ENCODE results near the gene COL15A1.

COL15A1 gene

DNA sequence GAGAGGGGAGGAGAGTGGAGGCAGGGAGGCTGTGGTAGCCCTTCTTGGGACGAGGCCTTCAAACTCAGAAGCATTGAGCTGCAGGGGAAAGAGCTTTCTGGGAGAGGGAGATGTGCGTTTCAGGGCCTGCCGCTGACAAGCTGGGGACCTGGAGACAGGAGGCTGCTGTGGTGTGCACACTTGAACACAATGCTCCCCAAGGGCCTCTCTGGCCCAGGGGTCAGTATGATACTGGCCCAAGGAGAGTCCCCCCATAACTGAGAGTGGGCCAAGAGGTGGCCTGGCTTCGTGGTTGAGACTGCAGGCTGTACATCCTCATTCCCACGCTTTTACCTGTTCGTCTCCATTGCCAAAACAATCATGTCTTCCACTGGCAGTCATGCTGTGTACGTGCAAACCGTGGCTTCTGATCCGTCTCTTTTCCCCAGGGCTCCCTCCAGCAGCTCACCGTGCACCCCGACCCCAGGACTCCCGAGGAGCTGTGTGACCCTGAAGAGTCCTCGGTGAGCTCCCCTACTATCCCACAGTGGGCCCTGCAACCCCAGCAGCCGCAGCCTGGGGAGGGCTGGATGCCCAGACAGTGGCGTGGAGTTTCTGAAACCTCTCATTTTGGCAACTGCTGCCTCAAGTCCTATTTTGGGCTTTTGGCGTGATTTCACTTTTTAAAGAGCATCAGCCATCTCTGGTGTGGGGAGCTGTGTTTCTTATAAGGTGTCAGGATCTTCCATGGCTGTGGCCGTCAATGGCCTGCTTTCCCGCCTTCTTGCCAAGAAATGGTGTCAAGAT is 43.4 kb downstream of the COL15A1 start:
- H3K4me3 ChIP-seq (ENCODE audit: low read depth, low read length): no peak overlapping the region
- no peak for DNase-seq (ENCODE audit: low read depth)
- TF ChIP-seq, protein P1, sequence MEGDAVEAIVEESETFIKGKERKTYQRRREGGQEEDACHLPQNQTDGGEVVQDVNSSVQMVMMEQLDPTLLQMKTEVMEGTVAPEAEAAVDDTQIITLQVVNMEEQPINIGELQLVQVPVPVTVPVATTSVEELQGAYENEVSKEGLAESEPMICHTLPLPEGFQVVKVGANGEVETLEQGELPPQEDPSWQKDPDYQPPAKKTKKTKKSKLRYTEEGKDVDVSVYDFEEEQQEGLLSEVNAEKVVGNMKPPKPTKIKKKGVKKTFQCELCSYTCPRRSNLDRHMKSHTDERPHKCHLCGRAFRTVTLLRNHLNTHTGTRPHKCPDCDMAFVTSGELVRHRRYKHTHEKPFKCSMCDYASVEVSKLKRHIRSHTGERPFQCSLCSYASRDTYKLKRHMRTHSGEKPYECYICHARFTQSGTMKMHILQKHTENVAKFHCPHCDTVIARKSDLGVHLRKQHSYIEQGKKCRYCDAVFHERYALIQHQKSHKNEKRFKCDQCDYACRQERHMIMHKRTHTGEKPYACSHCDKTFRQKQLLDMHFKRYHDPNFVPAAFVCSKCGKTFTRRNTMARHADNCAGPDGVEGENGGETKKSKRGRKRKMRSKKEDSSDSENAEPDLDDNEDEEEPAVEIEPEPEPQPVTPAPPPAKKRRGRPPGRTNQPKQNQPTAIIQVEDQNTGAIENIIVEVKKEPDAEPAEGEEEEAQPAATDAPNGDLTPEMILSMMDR (IDR thresholded peaks at IDR 0.05; ENCODE audit: insufficient read depth, low read depth, low read length, missing control alignments): no peak

DNA sequence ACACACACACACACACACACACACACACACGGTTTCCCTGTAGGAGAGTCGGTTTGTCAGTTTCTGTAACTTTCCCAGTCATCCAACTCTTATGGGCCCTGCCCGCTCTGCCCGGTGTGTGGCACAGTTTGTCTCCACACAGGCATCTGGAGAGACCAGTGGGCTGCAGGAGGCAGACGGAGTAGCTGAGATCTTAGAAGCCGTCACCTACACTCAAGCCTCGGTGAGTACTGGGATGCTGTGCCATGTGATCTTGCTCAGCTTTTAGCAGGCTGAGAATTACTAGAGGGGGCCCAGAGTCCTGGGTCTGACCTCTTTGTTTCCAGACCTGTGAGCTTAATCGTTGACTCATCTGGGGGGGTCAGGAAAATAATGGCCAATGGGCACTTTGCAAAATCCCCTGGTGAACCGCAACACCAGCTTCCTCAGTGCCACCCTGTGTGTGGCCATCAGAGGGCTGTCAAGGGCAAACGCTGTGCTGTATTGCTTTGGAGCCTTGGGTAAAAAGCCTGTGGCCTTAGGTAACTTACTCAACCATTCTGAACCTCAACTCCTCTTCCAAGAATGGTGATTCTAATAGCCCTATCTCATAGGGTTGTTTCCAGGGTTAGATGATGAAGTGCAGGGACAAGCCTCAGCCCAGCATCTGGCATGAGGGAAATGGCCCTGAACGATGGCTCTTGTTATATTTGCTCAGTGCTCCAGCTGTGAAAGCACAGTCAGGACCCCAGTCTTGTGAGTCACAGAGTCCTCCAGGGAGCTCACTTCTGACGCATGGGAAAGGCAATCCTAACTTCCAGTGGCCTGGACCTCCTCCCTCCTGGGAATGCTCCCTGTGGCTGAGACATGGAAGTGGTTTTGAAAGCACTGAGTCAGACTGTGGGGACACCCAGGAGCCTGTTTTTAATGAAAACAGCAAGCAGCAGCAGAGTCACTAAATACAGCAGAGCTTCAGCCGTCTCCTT is 45.6 kb downstream of the COL15A1 start:
- H3K4me3 ChIP-seq (ENCODE audit: low read depth, low read length): no peak overlapping the region
- TF ChIP-seq, protein P1 (IDR thresholded peaks at IDR 0.05; ENCODE audit: insufficient read depth, low read depth, low read length, missing control alignments): peak; percentile 7
- DNase-seq (ENCODE audit: low read depth): peak; percentile 28

DNA sequence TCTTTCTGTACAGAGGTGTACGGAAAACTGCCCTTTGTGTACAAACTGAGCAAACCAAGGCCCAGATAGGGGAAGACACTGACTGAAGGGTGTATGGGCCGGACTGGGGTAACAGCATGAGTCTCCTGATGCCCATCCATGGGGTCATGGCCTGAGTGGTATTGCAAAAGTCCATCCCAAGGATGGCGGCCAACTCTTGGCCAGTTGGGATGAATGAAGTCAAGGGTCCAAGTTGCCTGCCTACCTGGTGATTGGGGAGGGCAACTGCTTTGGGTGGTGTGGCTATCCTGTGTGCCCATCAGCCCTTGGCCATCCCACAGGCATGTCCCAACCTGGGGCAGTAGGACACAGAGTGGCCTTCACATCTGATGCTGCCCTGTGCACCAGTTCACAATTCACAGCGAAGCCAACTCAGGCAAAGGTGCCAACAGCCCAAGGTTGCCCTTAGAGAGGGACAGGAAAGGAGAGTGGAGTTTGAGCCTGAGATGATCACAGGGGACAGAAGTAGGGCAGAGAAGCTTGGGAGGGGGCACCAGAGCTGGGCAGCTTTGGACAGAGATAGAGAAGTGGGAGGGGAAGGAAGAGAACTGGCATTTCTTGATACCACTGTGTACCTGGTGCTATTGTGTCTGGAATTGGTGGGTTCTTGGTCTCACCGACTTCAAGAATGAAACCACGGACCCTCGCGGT is 46.6 kb downstream of the COL15A1 start:
- TF ChIP-seq, protein P1 (IDR thresholded peaks at IDR 0.05; ENCODE audit: insufficient read depth, low read depth, low read length, missing control alignments): no peak
- H3K4me3 ChIP-seq (ENCODE audit: low read depth, low read length): no peak overlapping the region
- no peak for DNase-seq (ENCODE audit: low read depth)

DNA sequence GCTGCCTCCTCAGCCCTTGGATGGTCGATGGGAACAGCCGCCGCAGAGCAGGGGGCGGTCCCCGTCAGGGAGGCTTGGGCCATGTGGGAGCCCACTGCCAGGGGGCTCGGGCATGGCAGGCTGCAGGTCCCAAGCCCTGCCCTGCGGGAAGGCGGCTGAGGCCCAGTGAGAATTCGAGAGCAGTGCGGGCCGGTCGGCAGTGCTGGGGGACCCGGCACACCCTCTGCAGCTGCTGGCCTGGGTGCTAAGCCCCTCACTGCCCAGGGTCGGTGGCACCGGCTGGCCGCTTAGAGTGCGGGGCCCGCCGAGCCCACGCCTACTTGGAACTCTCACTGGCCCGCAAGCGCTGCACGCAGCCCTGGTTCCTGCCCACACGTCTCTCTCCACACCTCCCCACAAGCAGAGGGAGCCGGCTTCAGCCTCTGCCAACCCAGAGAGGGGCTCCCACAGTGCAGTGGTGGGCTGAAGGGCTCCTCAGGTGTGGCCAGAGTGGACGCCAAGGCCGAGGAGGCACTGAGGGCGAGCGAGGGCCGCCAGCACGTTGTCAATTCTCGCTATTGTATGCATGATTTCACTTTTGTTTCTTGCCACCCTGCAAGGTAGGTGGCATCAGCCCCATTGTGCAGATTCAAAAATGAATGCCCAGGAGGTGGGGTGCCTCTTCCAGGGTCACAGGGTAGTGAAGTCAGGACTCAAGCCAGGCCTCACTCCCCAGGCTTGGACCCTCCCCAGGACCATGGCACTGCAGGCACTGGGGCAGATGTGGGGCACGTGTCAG is 48.6 kb downstream of the COL15A1 start:
- no peak for DNase-seq (ENCODE audit: low read depth)
- H3K4me3 ChIP-seq (ENCODE audit: low read depth, low read length): no peak overlapping the region
- TF ChIP-seq, protein P1 (IDR thresholded peaks at IDR 0.05; ENCODE audit: insufficient read depth, low read depth, low read length, missing control alignments): no peak

DNA sequence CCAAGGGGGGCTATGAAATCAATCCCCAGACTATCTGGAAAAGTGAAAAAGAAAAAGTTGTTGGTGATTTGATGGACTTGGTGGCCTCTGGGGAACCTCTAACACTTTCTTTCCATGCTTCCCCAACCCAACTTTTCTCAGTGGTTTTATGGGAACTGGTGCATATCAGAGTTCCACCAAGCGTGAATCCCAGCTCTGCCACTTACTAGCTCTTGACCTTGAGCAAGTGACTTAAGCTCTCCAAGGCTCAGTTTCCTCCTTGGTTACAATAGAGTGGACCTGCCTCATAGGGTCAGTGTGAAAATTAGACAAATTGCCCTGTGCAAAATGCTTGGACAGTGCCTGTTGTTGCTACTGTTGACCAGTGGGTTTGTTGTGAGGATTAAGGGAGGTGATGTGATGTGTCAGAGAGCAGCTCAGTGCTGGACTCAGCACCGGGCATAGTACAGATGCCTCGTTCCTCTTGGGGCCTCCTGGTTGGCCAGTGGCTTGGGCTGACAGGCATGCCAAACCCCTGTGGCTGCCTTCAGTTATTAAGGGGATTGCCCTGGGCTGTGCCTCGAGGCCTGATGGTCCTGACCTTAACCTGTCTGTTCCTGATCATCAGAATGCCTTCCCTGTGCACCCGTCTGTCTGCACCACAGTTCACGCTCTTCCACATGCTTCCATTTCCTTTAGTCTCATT is 49.3 kb downstream of the COL15A1 start:
- no peak overlapping the region for H3K4me3 ChIP-seq (ENCODE audit: low read depth, low read length)
- TF ChIP-seq, protein P1 (IDR thresholded peaks at IDR 0.05; ENCODE audit: insufficient read depth, low read depth, low read length, missing control alignments): no peak
- DNase-seq (ENCODE audit: low read depth): peak; percentile 29
